ENCODE data around the gene ANO7.

ANO7 gene

GRCh38 chr2:241267249-241268067 is 79.0 kb downstream of the ANO7 start:
- H3K4me1 Mint-ChIP-seq: peaks cover 62% of the 10 kb centered on the region
- H3K9me3 Mint-ChIP-seq: no peaks in the 10 kb centered on the region
- peak overlapping the region; percentile 27 for H3K27ac Mint-ChIP-seq
- no peak for TF ChIP-seq CTCF (IDR thresholded peaks at IDR 0.05)
- H3K27me3 Mint-ChIP-seq (ENCODE audit: low read depth, poor library complexity): peaks cover 2% of the 10 kb centered on the region
- H3K4me3 Mint-ChIP-seq: no peak overlapping the region
- no peak for DNase-seq
- peaks cover 62% of the 10 kb centered on the region for H3K36me3 Mint-ChIP-seq (ENCODE audit: low read depth)

GRCh38 chr2:241268306-241268705 is 79.8 kb downstream of the ANO7 start:
- H3K4me1 Mint-ChIP-seq: peaks cover 61% of the 10 kb centered on the region
- H3K27me3 Mint-ChIP-seq (ENCODE audit: low read depth, poor library complexity): no peaks in the 10 kb centered on the region
- no peak overlapping the region for H3K4me3 Mint-ChIP-seq
- no peak for DNase-seq
- no peak overlapping the region for H3K27ac Mint-ChIP-seq
- no peaks in the 10 kb centered on the region for H3K9me3 Mint-ChIP-seq
- peaks cover 54% of the 10 kb centered on the region for H3K36me3 Mint-ChIP-seq (ENCODE audit: low read depth)
- TF ChIP-seq CTCF (IDR thresholded peaks at IDR 0.05): no peak

- no peak for DNase-seq
- peak overlapping the region; percentile 10 for H3K4me3 Mint-ChIP-seq
Observed at GRCh38 chr2:241268716-241269445, 80.4 kb downstream of the ANO7 start.

GRCh38 chr2:241269707-241270520 is 81.4 kb downstream of the ANO7 start:
- no peak for DNase-seq
- no peaks in the 10 kb centered on the region for H3K27me3 Mint-ChIP-seq (ENCODE audit: low read depth, poor library complexity)
- H3K9me3 Mint-ChIP-seq: peaks cover 7% of the 10 kb centered on the region
- H3K4me3 Mint-ChIP-seq: no peak overlapping the region
- peaks cover 70% of the 10 kb centered on the region for H3K4me1 Mint-ChIP-seq
- H3K27ac Mint-ChIP-seq: peak overlapping the region; percentile 49
- TF ChIP-seq CTCF (IDR thresholded peaks at IDR 0.05): no peak
- H3K36me3 Mint-ChIP-seq (ENCODE audit: low read depth): peaks cover 52% of the 10 kb centered on the region

More at GRCh38 chr2:241268716-241269445, 80.4 kb downstream of the ANO7 start:
- Mint-ChIP-seq H3K27me3 (ENCODE audit: low read depth, poor library complexity) (no peaks in the 10 kb centered on the region), H3K36me3 (ENCODE audit: low read depth) (peaks cover 51% of the 10 kb centered on the region), H3K4me1 (peaks cover 67% of the 10 kb centered on the region), H3K27ac (no peak overlapping the region), H3K9me3 (peaks cover 2% of the 10 kb centered on the region)
- no peak for TF ChIP-seq CTCF (IDR thresholded peaks at IDR 0.05)

- H3K9me3 Mint-ChIP-seq: peaks cover 13% of the 10 kb centered on the region
- TF ChIP-seq CTCF (IDR thresholded peaks at IDR 0.05): no peak
- peaks cover 54% of the 10 kb centered on the region for H3K36me3 Mint-ChIP-seq (ENCODE audit: low read depth)
- DNase-seq: no peak
- H3K27ac Mint-ChIP-seq: no peak overlapping the region
- no peaks in the 10 kb centered on the region for H3K27me3 Mint-ChIP-seq (ENCODE audit: low read depth, poor library complexity)
- peak overlapping the region; percentile 89 for H3K4me3 Mint-ChIP-seq
- peaks cover 70% of the 10 kb centered on the region for H3K4me1 Mint-ChIP-seq
Observed at GRCh38 chr2:241270531-241270930, 82.1 kb downstream of the ANO7 start.

All from nephron progenitor cell (in vitro differentiated cells).